NCI-H345 (cell line): Measurements from ENCODE around the gene NONO.
"Not testable (repeated sequence)": the region's sequence is repeated elsewhere in the genome, so short reads cannot be mapped to it uniquely, and the experiment has no call there.

ENCODE experiments used
- DNase-seq: peaks from one replicate; lab custom pipeline; 2025; lab: John Stamatoyannopoulos, UW

Gene NONO

DNA sequence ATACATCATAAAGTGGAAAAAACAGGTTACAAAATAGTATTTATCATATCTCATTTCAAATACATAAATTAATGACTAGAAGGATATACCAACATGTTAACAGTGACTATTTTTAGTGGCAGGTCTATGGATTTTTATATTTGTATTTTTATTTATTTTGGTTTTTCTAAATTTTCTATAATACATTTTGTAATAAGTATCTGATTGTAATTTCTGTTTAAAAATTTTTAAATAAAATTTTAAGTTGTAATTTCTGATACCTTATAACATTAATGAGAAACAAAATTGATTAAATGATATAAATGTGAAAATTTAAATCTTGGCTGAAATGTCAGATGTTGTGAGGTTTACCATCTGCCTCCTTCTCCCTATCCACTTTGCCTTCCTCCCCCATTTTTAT lies 2.5 kb downstream of the NONO start:
- no peak for DNase-seq

DNA sequence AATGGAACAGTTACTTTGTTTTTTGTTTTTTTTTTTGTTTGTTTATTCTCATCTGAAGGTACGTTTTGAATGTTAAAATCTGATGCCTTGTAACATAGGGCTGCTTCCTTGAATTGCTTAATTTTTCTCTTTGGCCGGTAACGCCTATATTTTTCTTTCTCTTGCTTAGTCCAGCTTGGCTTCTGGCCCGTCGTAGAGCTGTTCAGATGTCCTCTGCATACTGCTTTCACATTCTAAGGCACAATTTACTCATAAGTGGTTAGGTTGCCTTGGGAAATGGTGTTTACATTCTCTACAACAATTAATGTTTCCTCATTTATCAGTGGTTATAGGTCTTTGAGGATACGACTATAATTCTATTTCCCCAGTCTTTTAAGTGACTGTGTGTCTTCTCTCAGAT lies 7.9 kb downstream of the NONO start:
- no peak for DNase-seq

DNA sequence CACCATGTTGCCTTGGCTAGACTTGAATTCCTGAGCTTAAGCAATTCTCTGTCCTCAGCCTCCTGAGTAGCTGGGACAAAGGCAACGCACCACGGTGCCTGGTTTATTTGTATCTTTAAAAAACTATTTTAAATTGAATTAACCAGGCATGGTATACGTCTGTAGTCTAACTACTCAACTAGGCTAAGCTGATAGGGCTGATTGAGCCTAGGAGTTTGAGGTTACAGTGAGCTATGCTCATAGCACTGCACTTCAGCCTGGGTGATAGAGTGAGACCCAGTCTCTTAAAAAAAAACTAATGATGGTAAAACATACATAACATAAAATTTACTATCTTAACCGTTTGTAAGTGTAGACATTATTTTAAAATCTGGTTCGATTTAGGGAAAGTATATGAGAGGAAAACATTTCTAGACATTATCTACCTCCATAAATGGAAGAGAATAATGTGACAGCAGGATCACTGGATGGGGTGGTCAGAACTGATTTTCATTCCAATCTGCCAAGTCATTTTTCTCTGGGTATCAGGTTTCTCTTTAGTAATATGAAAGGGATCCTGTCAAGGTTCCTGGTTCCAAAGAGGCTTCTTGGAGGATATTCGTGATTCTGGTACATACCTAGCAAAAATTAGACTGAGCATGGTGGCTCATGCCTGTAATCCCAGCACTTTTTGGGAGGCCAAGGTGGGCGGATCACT lies 9.4 kb downstream of the NONO start:
- DNase-seq = no peak

DNA sequence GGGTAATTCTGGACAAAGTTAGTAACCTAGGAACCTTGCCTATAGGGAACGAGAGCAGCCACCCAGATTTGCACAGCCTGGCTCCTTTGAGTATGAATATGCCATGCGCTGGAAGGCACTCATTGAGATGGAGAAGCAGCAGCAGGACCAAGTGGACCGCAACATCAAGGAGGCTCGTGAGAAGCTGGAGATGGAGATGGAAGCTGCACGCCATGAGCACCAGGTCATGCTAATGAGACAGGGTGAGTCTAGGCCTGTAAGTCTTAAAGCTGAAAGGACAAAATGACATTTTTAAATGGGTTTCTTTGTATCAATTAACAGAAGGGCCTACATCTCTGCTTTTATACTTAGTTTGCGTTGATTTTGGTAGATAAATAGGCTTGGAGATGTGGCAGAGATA lies 13.4 kb downstream of the NONO start:
- DNase-seq = no peak

DNA sequence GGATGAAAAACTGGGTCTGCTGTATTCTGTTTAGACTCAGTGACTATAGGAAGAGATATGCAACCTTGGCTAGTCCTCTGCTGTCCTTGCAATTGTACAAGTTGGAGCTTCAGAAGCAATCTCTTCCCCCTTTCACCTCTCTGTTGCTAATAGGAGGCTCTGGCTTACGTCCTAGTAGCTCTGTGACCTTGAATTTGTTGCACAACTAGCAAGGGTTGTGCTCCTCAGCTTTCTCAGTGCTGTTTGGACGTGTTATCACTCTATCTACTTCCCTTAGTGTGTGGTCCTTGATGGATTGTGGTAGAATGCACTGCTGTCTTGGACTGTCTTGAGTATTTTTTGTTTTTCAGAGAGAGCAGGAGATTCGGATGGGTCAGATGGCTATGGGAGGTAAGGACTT lies 14.7 kb downstream of the NONO start:
- DNase-seq = no peak

DNA sequence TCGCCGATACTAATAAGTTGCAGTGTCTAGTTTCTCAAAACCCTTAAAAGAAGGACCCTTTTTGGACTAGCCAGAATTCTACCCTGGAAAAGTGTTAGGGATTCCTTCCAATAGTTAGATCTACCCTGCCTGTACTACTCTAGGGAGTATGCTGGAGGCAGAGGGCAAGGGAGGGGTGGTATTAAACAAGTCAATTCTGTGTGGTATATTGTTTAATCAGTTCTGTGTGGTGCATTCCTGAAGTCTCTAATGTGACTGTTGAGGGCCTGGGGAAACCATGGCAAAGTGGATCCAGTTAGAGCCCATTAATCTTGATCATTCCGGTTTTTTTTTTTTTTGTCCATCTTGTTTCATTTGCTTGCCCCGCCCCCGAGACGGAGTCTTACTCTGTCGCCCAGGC lies 16.6 kb downstream of the NONO start:
- not testable (repeated sequence) for DNase-seq

DNA sequence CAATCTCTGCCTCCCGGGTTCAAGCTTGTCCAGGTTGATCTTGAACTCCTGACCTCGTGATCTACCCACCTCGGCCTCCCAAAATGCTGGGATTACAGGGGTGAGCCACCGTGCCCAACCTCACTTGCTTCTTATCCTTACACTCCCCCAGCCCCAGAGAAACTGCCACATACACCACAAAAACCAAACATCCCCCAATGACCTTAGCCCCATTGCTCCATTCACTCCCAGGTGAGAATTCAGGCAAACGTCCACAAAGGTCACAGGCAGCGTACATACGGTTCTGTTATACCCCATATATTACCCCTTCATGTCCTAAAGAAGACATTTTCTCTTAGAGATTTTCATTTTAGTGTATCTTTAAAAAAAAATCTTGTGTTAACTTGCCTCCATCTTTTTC lies 17.1 kb downstream of the NONO start:
- not testable (repeated sequence) for DNase-seq

DNA sequence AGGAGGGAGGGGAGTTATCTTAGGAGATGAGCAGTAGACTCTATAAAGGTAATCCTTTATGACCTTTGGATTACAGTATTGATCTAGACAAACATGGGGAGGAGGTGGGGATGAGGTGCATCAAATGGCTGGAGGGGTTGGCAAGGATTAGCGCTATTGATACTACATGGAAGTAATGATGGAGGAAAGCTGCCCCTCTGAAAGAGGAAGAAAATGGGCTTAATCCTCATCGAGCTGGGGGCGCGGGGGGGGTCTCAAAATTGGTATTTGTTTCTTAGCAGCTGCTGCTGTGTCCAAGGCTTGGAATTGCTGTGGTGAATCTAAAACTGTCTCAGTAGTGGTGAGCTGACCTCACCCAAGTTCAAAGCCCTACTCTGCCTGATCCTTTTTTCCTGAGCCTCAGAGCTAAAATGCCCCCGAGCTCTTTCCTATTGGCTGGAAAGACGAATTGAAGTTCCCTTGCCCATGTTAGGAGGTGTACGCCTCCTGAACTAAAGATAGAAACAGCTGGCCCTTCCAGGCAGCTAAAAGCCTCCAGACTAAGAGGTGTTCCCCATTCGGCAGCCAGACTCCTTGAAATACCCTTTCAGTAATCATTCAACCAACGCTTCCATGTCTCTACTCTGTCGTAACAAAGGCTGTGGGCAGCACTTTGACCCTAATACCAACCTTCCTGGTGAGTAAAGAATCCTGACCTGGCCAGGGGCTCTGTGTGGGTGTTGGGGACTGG lies 17.9 kb downstream of the NONO start, which contains the start of gene ITGB1BP2:
Gene ITGB1BP2, plus strand, starts transcription at position 556 of the 730 bp plus-strand sequence. Its CDS starts 57 bp downstream, at position 613.
- no peak for DNase-seq

DNA sequence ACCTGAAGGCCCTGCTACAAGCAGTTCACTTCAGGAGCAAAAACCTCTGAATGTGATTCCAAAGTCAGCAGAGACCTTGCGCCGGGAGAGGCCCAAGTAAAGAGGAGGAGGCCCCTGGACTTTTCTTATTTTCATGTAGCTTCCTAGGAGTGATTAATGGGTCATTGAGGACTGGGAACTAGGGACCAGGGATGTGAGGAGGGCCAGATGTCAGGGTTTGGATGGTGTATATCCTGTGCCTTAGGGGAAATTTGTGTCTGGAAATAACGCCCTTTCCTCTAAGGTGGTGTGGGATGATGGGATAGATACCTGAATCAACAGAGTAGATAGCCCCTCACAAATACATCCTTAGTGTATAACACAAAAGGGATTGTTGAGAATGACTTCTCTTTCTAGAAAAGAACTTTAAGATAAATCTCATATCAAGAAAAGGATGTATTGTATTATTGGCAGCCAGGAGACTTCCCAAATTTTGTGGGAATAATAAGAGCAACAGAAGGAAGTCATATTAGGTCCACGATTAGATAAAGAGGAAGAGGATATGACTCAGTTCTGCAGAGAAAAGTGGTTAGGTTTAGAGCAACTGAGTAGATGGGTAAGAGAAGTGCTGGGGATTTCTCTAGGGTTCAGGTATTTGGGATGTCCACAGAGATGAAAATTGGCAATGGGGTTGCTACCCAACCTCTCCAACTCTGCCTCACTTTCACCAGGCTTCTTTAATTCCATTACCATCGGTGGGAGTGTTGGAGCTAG lies 19.2 kb downstream of the NONO start:
- DNase-seq = no peak

DNA sequence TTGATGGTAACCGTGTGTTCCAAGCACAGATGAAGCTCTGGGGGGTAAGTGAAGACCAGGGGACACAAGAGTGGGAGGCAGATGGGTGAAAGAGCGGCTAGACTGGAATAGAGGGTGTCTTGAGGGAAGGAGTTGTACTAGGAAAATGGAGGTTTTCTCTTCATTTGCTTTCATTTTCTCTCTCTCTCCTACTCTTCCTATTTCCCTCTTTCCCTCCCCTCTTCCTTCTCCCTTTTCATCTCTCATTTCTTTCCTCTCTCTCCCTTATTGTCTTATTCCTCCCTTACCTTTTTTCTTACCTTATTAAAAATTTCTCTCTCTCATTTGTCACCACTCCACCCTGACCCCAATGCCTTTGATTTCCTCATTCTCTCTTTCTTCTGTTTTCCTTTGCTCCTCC lies 21.1 kb downstream of the NONO start:
- no peak for DNase-seq

DNA sequence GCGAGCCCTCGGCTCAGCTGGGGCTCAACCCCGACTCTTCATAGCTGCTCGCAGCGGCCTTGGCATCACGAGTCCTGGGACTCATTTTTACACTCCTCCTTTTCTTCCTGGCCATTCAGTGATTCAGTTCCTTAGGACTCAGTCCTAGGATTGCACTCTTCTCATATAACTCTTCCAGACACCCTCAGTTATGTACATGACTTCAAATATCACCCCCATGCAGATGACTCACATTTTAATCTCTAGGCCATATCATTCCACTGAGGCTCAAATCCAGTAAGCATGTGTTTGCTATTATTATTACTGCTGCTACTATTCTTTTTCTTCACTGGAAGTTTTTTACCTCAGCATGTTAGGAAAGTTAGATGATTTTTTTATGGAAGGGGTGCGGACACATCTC lies 32.5 kb downstream of the NONO start:
- DNase-seq = no peak

DNA sequence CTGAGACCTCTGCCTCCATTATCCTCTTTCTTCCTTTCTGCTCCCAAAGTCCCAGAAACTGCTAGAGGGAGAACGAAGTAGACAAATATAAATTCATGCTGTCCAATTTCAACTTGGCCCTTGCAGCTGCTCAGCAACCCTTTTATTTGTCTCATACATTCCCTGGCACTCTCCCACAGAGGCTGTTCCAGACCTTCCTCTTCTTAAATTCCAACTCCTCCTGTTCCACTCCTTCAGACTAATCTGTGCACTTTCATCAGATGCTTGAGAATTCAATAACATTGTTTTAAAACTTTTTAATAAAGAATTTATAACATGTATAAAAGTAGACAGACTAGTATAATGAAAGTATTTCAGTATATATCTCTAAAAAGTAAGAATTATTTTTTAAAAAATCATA lies 33.5 kb downstream of the NONO start:
- not testable (repeated sequence) for DNase-seq

DNA sequence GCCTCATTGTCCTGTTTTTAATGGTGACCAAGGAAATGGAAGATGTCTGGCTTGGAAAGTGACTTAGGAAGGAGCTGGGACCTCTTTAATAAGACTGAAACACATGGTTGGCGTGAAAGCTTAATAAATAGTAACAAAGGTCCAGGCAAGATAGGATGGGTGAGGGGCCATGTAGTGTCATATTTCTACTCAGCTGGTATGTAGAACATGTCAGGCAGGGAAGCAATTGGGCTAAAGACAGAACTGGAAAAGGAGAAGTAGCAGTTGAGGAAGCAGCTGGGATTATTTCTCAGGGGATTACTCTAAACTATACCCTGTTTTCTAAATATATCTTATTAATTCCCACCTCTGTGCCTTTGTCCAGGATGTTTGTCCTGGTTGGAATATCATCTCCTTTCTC lies 36.7 kb downstream of the NONO start:
- no peak for DNase-seq

DNA sequence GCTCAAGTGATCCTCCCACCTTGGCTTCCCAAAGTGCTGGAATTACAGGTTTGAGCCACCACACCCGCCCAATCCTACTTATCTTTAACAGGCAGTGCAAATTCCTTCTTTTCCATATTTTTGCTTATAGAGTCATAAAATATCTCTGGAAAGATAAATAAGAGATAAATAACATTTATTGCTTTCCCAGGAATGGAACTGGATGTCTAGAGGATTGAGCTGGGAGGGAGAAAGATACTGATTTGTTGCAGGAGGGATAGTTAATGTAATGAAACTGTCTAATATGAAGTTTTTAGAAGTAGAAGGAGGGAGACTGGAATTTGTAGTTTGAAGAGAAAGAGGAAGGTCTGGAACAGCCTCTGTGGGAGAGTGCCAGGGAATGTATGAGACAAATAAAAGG lies 38.3 kb downstream of the NONO start:
- DNase-seq = no peak

DNA sequence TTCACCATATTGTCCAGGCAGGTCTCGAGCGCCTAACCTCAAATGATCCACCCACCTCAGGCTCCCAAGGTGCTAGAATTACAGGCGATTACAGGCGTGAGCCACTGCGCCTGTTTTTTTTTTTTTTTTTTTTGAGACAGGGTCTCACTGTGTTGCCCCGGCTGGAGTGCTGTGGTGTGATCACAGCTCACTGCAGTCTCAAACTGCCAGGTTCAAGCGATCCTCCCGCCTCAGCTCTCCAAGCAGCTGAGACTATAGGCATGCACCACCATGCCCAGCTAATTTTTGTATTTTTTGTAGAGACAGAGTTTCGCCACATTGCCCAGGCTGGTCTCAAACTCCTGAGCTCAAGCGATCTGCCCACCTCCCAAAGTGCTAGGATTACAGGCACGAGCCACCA lies 41.0 kb downstream of the NONO start:
- not testable (repeated sequence) for DNase-seq

DNA sequence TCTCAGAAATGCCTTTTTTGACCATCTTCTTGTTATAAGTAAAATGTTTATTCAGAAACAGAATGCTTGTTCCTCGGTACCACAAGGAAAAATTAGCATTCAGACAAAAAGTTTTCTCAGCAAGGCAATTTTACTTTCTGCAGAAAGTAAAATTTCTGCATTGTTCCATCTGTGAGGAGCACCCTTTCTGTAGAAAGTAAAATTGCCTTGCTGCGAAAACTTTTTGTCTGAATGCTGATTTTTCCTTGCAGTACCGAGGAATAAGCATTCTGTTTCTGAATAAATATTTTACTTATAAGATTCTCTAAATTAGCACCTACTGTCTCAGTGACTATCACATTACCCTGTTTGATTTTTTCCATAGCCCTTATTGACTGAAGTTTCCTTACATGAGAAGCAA lies 43.0 kb downstream of the NONO start:
- DNase-seq = no peak

DNA sequence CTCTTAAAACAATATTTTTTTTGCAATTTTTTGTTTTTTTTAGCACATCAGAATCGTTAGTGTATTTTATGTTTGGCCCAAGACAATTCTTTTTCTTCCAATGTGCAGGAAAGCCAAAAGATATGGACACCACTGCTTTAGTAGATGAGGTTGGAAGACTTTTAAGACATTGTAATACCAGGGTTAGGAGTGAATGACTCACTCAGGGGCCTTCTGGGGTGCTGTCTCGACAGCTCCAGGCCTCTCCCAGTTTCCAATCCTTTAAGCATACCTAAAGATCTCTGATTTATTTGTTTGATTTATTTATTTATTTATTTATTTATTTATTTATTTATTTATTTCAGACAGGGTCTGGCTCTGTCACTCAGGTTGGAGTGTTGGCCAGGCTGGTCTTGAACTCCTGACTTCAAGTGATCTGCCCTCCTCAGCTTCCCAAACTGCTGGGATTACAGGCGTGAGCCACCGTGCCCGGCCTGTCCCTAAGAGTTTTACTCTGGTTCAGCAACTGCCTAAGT lies 65.8 kb downstream of the NONO start:
- not testable (repeated sequence) for DNase-seq

DNA sequence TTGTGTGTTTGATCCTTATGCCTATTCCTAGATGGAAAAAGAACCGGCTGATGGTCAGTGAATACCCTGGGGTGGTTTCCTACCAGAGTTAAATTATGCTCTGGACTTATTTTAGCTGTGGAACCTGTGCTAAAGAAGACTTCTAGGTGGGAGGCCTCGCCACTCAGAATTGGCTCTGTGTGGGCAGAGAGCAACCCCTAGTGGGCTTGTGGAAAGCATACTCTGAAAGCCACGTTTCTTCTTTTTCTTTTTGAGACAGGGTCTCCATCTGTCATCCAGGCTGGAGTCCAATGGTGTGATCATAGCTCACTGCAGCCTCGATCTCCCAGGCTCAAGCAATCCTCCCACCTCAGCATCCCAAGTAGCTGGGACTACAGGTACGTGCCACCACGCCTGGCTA lies 66.4 kb downstream of the NONO start:
- DNase-seq = not testable (repeated sequence)
